NCI-H128 (cell line): Measurements from ENCODE around the gene GJB2.

Source experiments
- DNase-seq: peaks from one replicate; lab custom pipeline; 2025; ENCODE audit not compliant: unreplicated experiment; lab: John Stamatoyannopoulos, UW

GJB2 gene

DNA sequence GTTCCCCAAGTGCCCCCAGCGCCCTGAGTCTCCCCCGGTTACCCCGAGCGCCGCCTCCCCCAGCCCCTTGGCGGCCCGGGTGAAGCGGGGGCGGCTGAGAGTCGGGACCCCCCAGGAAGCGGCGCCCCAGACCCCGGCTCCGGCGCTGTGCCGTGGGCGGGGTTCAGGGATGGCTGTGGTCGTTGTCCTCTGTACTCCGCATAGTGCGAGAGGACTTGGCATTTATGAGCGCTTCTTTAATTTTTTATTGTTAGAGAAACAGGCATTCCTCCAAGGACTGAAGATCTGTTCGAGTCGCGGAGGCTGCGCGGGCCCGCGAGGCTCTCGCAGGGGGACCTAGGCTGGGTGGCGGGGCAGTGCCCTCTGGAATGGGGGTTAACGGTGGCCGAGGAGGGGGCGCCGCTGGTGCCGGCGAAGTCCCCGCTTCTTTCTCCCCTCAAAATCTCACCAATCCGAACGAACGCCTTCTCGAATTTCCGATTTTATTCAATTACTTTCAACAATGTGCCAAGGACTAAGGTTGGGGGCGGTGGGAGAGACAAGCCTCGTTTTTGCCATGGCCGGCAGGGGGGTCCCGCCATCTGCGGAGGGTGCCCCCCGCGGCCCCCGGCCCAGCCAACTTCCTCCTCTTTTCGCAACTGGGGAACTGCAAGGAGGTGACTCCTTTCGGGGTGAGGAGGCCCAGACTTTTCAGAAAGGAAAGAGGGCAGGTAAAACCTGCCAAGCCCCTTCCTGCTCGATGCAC lies 596 bp upstream of the GJB2 start:
- DNase-seq: no peak

DNA sequence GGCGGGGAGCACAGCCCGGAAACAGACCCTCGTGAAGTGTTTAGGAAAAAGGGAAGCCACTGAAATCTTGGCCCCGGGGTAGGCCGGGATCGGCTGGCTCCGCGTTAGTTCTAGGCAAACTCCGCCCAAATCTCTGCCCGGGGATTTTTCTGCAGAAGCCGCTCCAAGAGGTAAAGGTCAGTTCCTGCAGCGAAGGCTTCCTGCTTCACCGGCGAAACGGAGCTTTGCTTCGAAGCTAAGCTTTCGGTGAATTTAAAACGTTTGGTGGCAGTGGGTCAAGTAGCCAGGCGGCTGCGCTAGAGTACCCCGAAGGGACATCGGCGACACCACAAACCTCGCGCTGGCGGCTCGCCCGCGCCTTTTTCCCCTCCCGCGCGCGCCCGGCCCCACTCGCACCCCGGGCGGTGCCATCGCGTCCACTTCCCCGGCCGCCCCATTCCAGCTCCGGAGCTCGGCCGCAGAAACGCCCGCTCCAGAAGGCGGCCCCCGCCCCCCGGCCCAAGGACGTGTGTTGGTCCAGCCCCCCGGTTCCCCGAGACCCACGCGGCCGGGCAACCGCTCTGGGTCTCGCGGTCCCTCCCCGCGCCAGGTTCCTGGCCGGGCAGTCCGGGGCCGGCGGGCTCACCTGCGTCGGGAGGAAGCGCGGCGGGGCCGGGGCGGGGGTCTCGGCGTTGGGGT lies 441 bp downstream of the GJB2 start:
- DNase-seq: no peak

DNA sequence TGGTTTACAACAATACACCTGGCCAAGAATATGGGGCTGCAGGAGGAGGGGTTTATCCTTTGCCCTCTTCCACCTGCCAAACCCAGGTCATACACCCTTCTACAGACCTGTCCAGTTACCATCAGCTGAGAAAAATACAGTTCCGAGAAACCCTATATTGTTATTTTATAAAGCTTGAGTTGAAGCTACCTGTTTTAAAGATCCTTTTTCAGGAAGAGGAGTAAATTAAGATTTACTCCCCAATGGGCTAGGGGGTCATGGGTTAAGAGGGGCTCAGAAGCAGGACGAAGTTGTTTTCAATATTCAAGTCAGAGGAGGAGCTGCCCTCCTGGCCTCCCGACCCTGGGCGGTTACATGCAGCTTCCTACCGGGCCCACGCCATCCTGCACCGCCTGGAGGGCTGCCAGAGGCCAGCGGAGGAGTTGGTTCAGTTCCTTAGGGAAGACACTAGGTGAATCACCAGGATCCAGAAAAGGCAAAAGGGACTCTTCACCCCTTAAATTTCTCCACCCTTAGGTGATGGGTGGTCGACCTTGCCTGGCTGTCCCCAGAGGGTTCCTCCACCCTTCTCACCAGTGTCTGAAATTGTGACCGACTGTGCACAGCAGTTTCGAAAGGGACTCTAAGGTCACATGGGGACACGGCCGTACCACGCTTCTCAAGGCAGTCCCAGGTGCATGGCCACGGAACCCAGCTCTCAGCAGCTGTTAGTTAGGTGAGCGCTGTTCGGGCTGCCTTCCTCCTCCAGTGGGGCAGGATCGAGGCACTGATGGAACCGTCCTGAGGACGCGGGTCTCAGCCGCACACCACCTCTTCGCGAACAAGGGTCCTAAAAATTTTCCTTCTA lies 1.2 kb downstream of the GJB2 start:
- DNase-seq: no peak

DNA sequence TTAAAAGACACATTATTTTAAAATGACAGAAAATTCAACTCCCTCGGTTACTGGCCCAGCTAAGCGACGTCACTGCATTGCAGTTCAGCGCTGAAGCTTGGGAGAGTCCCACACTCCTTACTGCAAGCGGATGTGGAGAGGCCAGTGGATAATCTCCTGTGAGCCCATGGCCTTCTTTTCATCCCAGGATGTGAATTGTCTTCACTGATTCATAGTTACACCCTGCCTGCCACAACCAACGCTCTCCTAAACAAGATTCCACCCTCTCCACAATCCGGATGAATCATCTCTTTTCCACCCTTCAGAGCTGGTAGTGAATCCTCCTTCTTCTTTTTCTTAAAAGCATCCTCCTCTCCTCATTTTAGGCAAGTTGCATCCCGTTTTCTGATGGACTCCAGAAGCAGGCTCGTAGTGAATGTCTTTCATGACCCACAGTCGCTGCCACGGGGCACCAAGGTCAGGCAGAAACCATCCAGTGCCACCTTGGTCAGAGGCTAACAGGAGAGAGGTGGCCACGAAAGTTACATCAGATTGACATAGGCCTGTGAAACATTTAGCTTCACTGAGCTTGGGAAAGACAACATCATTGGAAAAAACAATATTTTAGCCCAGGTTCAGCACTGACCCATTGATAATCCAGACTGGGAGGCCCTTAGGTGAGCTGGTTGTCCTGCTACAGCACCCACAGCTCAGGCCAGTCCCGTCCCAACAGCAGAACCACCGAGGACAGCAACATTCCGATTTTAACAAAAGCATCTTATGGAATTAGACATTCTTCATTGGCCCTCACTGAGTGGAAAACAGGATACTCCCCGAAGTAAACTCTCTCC lies 2.0 kb downstream of the GJB2 start:
- no peak for DNase-seq

DNA sequence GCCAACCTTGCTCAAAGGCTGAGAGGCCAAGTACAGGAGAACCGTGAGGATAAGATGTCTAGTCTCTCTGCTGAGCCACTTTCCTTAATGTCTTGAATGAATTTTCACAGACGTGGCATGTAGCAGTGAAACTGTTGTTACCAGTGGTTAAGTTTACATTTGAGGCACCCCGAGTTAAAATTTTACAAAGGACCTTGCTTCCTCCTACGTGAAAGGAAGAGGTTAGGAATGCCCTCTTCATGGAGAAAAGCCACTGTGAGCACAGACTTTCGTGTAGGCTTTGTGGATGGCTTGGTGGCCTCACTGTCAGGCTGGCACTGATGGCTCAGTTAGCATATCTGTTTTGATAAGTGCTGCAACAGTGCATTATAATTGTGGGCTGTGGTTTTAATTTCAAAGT lies 2.7 kb downstream of the GJB2 start:
- no peak for DNase-seq

DNA sequence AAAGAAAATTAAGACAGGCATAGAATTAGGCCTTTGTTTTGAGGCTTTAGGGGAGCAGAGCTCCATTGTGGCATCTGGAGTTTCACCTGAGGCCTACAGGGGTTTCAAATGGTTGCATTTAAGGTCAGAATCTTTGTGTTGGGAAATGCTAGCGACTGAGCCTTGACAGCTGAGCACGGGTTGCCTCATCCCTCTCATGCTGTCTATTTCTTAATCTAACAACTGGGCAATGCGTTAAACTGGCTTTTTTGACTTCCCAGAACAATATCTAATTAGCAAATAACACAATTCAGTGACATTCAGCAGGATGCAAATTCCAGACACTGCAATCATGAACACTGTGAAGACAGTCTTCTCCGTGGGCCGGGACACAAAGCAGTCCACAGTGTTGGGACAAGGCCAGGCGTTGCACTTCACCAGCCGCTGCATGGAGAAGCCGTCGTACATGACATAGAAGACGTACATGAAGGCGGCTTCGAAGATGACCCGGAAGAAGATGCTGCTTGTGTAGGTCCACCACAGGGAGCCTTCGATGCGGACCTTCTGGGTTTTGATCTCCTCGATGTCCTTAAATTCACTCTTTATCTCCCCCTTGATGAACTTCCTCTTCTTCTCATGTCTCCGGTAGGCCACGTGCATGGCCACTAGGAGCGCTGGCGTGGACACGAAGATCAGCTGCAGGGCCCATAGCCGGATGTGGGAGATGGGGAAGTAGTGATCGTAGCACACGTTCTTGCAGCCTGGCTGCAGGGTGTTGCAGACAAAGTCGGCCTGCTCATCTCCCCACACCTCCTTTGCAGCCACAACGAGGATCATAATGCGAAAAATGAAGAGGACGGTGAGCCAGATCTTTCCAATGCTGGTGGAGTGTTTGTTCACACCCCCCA lies 3.8 kb downstream of the GJB2 start:
- no peak for DNase-seq

DNA sequence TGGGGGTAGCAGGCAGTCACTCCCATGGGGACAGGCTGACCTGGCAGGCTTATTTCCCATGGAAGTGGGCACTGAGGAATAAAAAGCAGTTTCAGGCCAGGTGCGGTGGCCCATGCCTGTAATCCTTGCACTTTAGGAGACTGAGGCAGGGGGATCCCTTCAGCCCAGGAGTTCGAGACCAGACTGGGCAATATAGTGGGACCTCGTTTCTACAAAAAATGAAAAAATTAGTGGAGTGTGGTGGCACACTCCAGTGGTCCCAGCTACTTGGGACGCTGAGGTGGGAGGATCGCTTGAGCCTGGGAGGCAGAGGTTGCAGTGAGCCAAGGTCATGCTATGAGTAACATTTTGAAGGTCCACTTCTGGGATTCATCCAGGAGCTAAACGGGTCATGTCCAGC lies 6.0 kb downstream of the GJB2 start:
- DNase-seq: no peak

DNA sequence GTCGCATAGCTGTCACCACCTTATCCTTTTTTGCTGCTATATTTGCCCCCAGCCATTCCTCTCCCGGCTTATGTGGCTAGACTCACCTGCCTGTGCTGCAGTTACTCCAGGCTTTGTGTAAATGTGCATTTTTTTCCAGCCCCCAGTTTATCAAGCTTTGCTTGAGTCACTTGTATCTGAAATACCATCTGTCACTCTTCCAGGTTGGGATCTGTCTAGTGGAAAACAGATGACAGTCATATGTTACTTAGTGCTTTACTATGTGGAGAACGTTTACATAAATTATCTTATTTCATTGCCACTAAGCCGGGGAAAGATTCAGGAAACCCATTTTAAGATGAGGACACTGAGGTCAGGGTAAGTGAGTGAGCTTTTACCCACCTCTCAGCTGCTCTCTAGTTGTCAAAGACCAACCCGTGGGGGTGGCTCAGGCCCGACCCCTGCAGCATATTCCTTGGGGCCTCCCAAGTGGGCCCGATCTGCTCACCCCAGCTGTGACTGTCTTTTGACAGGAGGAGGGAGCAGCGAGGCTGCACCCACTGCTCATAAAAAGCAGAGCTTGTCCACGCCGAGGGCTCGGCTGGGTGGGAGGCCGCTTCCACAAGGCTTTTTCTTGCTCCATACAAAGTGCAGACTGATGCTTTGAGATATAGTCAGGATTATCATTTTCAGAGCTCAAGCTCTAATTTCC lies 7.2 kb downstream of the GJB2 start:
- no peak for DNase-seq

DNA sequence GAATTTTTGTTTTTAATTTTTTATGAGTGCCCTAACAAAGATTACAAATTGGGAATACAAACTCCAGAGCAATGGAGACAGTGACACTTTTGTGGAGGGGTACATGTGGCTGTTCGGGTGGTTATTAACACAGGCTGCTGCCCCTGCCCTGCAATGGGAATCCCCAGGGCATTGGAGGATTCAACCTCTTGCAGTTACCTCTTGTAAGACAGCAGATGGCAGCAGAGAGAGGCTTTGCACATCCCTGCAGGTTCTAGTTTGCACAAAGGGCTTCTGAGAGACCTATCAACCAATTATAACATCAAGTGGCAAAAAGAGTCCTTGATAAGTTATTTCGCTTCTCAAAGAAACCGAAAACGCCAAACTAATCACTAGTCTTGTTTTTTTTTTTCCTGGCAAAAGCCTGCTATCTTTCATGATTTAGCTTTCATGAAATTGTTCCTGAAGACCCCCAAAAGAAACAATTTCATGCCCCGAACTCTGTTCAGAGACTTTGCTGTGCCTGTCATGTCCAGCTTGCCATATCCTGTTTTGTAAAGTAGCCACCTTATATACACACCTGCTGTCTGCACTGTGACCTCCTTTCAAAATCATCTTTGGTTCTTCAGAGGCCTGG lies 10.4 kb downstream of the GJB2 start:
- DNase-seq: peak; percentile 78

DNA sequence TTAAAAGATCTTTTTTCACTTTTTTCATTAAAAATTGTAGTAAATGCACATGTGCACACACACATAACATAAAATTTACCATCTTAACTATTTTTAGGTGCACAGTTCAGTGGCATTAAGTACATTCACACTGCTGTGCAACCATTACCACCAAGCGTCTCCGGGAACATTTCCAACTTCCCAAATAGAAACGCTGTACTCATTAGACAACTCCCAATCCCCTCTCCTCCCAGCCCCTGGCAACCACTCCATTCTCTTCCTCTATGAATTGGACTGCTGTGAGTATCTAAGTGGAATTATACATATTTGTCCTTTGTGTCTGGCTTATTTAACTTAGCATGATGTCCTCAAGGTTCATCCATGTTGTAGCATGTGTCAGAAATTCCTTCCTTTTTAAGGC lies 11.6 kb downstream of the GJB2 start:
- DNase-seq: no peak

DNA sequence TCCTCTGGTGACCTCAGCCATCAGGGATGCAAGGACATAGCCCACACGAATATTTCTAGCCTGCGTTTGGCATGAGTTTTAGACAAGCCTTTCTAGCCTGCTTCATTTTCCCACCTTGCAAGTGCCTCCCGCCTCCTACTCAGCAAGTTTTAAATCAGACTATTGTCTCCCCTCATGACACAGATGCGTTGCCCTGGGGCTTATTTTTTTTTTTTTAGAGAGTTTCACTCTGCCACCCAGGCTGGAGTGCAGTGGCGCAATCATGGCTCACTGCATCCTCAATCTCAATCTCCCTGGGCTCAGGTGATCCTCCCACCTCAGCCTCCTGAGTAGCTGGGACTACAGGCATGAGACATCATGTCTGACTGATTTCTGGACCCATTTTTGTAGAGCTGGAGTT lies 14.6 kb downstream of the GJB2 start:
- DNase-seq: no peak

DNA sequence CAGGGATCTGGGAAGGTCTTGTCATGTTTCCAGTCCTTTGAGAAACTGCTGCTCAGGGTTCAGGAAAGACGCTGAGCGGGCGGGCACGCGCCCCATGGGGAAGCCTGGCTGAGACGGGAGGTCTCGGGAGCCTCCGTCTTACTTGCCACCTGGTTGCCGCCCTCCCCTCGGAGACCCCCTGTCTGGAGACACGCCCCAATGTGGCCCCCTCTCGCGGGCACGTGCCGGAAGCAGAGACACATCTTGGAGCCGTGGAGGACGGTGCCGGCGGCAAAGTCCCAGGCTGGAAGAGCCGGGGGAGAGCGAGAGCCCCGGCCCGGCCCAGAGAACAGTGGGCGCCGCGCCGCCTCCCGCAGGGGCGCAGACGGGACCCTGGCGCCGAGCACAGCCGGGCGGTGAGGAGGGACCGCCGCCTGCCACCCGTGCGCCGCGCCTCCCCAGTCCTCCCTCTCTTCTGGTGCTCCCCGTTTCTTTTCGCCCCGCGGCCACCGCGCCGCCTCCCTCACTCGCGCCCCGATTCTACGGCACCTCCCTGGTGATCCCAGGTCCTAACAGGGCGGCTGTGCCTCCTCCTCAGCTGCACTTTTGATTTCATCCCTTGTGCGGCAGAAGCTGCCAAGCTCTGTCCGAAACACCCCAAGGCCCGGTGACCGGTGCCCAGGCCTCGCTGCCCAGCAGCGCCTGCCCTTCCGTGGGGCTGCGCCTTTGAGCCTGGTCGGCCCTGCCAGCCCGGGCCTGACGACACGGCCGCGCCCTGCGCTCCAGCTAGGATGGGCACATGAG lies 15.5 kb downstream of the GJB2 start:
- DNase-seq: no peak

DNA sequence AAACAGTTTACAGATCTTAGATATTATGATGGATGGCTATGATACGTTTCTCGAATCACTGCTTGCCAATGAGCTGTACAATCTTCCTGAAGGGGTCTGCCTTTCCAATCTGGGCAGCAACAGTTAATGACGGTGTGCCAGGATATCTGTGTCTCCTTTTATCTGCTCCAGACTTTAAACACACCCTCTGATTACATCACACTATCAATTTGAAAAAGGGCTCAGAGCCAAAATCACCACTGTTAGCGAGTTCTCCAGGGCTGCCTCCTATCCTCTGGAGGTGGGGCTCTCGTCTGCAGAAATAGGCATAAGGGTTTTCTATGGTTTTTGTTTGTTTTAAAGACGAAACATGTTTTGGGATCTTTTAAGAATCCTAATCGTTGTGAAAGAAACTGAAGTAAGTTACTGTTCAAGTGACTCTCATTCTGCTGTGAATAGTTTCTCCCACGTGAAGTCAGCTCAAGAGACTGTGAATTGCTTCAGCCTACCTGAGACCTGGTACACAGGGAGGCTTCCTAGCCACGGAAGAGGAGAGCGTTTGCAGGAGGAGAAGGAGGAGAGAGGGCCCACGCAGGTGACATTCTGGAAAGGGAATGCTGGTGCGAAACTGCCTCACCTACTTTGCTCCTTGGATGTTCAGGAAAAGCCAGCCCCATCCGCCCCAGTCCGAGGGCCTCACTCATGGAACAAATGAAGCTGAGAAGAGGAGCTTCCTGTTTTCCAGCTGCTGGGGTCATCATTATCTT lies 16.7 kb downstream of the GJB2 start:
- no peak for DNase-seq

DNA sequence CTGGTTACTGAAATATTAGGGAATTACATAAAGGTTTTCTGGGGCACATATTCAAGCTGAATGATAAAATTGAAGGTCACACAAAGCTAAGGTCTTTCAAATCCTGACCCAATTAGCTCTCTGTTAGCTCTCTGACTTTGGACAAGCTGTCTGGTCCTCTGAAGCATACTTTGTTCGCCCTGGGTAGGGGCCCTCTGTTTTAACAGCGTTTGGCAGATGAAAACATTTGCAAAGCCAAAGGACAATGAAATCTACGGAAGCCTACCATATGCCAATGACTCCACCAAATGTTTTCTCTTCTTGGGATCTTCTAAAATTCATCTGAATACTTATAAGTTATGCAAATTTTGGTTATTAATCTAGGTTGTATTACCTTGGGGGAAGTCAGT lies 17.3 kb downstream of the GJB2 start:
- DNase-seq: no peak

DNA sequence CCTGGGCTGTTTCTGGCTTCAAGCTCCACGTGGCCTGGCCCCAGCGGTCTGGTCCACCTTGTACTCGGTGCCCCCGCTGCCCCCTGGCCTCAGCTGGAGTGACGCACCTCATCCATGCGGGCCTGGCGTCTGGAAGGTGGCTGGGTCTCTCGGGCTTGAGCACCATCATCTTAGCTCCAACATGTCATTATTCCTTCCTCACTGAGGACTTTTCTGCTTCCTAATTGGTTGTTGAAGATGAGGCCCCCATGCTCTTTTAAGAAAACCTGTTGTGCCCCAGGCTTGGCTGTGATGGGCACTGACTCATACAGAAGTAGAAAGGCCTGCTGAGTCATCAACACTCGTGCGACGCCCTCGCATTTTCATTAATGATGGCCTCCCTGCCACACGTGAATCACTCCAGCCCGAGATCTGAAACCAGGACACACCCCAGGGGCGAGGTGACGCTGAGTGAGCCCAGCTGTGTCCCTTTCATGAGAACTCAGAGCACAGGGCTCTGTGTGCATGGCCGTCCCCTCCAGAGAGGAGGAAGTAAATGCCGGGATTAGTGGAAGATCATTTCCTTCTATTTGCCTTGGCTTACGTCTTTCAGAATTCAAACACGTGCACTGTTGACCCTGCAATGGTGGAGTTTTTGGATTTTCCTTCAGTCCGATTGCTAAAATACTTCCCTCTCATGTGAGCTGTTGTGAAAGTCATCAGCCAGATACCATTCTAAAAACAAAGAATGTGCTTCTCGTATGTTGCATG lies 17.9 kb downstream of the GJB2 start:
- no peak for DNase-seq

DNA sequence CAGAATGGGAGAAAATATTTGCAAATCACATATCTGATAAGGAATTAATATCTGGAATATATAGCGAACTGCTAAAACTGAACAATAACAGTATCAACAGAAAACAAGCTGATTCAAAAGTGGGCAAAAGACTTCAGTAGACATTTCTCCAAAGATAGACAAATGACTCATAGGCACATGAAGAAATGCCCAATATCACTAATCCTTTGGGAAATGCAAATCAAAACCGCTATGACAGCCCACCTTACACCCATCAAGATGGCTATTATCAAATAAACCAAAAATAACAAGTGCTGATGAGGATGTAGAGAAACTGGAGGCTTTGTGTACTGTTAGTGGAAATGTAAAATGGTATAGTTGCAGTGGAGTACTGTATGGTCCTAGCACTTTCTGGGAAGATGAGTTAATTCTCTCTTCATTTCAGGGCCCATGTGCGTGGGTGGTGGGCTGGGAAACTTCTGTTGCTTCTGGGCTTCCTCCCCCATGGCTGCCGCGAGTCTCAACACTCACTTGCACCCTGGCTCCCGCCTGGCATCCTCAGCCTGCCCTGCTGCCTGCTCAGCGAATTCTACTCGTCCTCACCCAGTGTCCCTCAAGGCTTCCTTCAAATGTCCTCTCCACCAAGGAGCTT lies 19.5 kb downstream of the GJB2 start:
- no peak for DNase-seq
